ENCODE data around the gene E2F3.
A peak's percentile ranks its signal among the peaks of the same experiment; 100 is the strongest.
"Not testable (repeated sequence)": the region's sequence is repeated elsewhere in the genome, so short reads cannot be mapped to it uniquely, and the experiment has no call there.

Gene E2F3

GRCh38 chr6:20472748-20473147, 71.1 kb downstream of the E2F3 start:
- DNase-seq = no peak

GRCh38 chr6:20473518-20473917, 71.8 kb downstream of the E2F3 start:
- no peak for DNase-seq

GRCh38 chr6:20474874-20475542, 73.3 kb downstream of the E2F3 start:
- no peak for DNase-seq

GRCh38 chr6:20476501-20477043, 74.9 kb downstream of the E2F3 start:
- DNase-seq = no peak

- DNase-seq = no peak
These were observed 75.8 kb downstream of the E2F3 start for GRCh38 chr6:20477485-20477884.

GRCh38 chr6:20479060-20479459, 77.4 kb downstream of the E2F3 start:
- DNase-seq = no peak

GRCh38 chr6:20479526-20479925, 77.8 kb downstream of the E2F3 start:
- DNase-seq = no peak

- no peak for DNase-seq
These were observed 79.6 kb downstream of the E2F3 start for GRCh38 chr6:20481281-20481680.

GRCh38 chr6:20483887-20484497, 82.3 kb downstream of the E2F3 start:
- no peak for DNase-seq

- no peak for DNase-seq
These were observed 85.0 kb downstream of the E2F3 start for GRCh38 chr6:20486641-20487040.

GRCh38 chr6:20487669-20488375, 86.1 kb downstream of the E2F3 start:
- DNase-seq = no peak

GRCh38 chr6:20490591-20490990, 88.9 kb downstream of the E2F3 start:
- DNase-seq = no peak

- DNase-seq = no peak
These were observed 90.4 kb downstream of the E2F3 start for GRCh38 chr6:20492099-20492498.

GRCh38 chr6:20497216-20498040, 95.7 kb downstream of the E2F3 start:
- DNase-seq = no peak

GRCh38 chr6:20498041-20498385, 96.3 kb downstream of the E2F3 start:
- DNase-seq = no peak

GRCh38 chr6:20509212-20509611, 107.5 kb downstream of the E2F3 start:
- DNase-seq = no peak

GRCh38 chr6:20511852-20512251, 110.2 kb downstream of the E2F3 start:
- DNase-seq = no peak

- not testable (repeated sequence) for DNase-seq
These were observed 123.5 kb downstream of the E2F3 start for GRCh38 chr6:20525208-20525607.

GRCh38 chr6:20529086-20529448, 127.4 kb downstream of the E2F3 start:
- DNase-seq = peak; percentile 65

GRCh38 chr6:20532881-20533280, 131.2 kb downstream of the E2F3 start:
- no peak for DNase-seq

GRCh38 chr6:20533746-20534294, 132.1 kb downstream of the E2F3 start:
- no peak for DNase-seq

GRCh38 chr6:20534295-20535262, 132.9 kb downstream of the E2F3 start, which contains the start of gene CDKAL1:
TSS of gene CDKAL1 (plus strand) at chr6:20534457. CDS start at chr6:20546351, 11,894 bp downstream.
- DNase-seq = peak; percentile 92

Data from CD4-positive, alpha-beta T cell treated with Interleukin-12 subunit alpha and Interleukin-12 subunit beta, for 1 hour (primary cell).